Measurements from ENCODE around the gene P3H2. TPM values are rescaled to one million over a fixed set of nuclear protein-coding genes. Genes with fewer than 3 reads are reported as not detected.

Gene P3H2
- total RNA-seq, 4 donors from 2014 or later = 0.70 to 23.1 (median 7.5) TPM

- Histone ChIP-seq H3K4me1 (no peaks in the 10 kb centered on the region), H3K9me3 (no peaks in the 10 kb centered on the region), H3K36me3 (no peaks in the 10 kb centered on the region), H3K4me3 (no peak overlapping the region), H3K27me3 (no peaks in the 10 kb centered on the region), H3K27ac (no peak overlapping the region)
- DNase-seq = no peak
- no peak for TF ChIP-seq POLR2A (IDR thresholded peaks at IDR 0.05)
- TF ChIP-seq, protein P1, sequence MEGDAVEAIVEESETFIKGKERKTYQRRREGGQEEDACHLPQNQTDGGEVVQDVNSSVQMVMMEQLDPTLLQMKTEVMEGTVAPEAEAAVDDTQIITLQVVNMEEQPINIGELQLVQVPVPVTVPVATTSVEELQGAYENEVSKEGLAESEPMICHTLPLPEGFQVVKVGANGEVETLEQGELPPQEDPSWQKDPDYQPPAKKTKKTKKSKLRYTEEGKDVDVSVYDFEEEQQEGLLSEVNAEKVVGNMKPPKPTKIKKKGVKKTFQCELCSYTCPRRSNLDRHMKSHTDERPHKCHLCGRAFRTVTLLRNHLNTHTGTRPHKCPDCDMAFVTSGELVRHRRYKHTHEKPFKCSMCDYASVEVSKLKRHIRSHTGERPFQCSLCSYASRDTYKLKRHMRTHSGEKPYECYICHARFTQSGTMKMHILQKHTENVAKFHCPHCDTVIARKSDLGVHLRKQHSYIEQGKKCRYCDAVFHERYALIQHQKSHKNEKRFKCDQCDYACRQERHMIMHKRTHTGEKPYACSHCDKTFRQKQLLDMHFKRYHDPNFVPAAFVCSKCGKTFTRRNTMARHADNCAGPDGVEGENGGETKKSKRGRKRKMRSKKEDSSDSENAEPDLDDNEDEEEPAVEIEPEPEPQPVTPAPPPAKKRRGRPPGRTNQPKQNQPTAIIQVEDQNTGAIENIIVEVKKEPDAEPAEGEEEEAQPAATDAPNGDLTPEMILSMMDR (IDR thresholded peaks at IDR 0.05) = no peak
Measured at GRCh38 chr3:190013943-190014924, 106.5 kb downstream of the P3H2 start.

- no peak overlapping the region for H3K27ac ChIP-seq
- TF ChIP-seq, protein P1 (IDR thresholded peaks at IDR 0.05) = no peak
- no peak for TF ChIP-seq POLR2A (IDR thresholded peaks at IDR 0.05)
- no peaks in the 10 kb centered on the region for H3K27me3 ChIP-seq
- H3K36me3 ChIP-seq = no peaks in the 10 kb centered on the region
- no peak overlapping the region for H3K4me3 ChIP-seq
- no peak for DNase-seq
- H3K9me3 ChIP-seq = no peaks in the 10 kb centered on the region
- no peaks in the 10 kb centered on the region for H3K4me1 ChIP-seq
Measured at GRCh38 chr3:190012784-190013183, 107.9 kb downstream of the P3H2 start.

DNA sequence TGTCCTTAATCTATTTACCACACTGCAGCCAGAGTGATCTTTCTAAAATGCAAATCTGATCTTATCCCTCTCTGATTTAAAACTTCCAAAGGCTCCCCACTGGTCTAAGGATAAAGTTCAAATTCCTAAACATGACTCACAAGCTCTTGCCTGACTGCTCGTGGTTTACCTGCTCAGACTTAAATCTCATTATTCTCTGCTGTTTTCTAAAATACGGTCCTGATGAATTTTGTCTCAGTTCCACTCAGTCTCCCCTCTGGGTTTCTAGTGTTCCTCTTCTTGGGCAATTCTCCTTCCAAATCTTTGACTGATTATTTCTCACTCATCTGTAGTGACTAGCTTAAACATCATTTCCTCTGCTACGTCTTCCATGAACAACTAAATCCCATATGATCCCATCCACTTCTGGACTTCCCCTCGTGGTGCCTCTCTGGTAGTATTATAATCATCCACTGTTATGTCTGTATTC lies 108.3 kb downstream of the P3H2 start:
- H3K4me1 ChIP-seq = no peaks in the 10 kb centered on the region
- H3K9me3 ChIP-seq = no peaks in the 10 kb centered on the region
- TF ChIP-seq, protein P1 (IDR thresholded peaks at IDR 0.05) = no peak
- TF ChIP-seq POLR2A (IDR thresholded peaks at IDR 0.05) = no peak
- no peak overlapping the region for H3K4me3 ChIP-seq
- no peaks in the 10 kb centered on the region for H3K27me3 ChIP-seq
- H3K27ac ChIP-seq = no peak overlapping the region
- H3K36me3 ChIP-seq = no peaks in the 10 kb centered on the region
- no peak for DNase-seq

- no peaks in the 10 kb centered on the region for H3K36me3 ChIP-seq
- DNase-seq = no peak
- TF ChIP-seq POLR2A (IDR thresholded peaks at IDR 0.05) = no peak
- TF ChIP-seq, protein P1 (IDR thresholded peaks at IDR 0.05) = no peak
- H3K4me3 ChIP-seq = no peak overlapping the region
- no peaks in the 10 kb centered on the region for H3K9me3 ChIP-seq
- H3K27me3 ChIP-seq = no peaks in the 10 kb centered on the region
- H3K4me1 ChIP-seq = no peaks in the 10 kb centered on the region
- H3K27ac ChIP-seq = no peak overlapping the region
Measured at GRCh38 chr3:190010486-190010885, 110.2 kb downstream of the P3H2 start.

GRCh38 chr3:190009614-190010013 lies 111.1 kb downstream of the P3H2 start:
- no peak for TF ChIP-seq POLR2A (IDR thresholded peaks at IDR 0.05)
- TF ChIP-seq, protein P1 (IDR thresholded peaks at IDR 0.05) = no peak
- no peaks in the 10 kb centered on the region for H3K9me3 ChIP-seq
- H3K27ac ChIP-seq = no peak overlapping the region
- H3K4me1 ChIP-seq = no peaks in the 10 kb centered on the region
- no peaks in the 10 kb centered on the region for H3K27me3 ChIP-seq
- no peak overlapping the region for H3K4me3 ChIP-seq
- DNase-seq = no peak
- no peaks in the 10 kb centered on the region for H3K36me3 ChIP-seq
